Cortex of kidney (tissue), 1 donor: ENCODE measurements around the gene AMD1.
"Not testable (repeated sequence)": the region's sequence is repeated elsewhere in the genome, so short reads cannot be mapped to it uniquely, and the experiment has no call there.

Experiments used
- DNase-seq: peaks from one replicate; lab custom pipeline; 2025; lab: John Stamatoyannopoulos, UW

The AMD1 gene

DNA sequence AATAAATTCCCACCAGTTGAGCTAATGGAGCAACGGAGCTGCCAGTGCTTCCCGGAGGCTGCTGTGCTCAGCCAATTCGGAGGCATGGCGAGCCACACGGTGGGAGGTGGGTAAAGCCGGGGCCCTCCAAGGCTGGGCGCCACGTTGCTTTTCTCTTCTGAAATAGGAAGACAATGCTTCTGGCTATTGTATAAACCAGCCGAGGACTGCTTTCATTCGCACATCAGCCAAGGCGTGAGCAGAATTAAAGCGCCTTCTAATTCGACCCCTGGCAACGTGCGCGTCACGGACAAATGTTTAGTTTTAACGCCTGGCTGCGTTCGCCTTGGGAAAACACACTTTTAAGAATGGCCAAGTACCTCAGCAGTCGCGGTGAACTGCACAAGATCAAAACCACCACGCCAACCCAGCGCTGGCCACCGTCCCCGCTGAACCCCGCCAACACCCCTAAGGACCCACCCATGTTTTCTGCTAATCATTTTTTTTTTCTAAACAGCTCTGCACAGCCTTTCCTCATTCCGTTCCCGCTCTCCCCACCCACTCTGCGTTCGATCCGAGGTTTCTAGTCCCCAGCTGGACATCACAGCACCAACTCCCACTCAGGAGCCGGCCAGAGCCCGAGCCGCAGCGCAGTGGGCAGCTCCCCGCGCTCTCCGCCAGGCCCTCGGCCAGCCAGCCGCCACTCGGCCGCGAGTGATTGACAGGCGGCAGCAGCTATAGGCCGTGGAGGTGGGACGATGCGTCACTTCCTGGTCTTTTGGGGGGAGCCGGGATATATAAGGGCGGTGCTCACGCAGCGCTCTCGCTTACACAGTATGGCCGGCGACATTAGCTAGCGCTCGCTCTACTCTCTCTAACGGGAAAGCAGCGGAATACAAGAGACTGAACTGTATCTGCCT is at the start of gene AMD1:
AMD1 (plus strand) TSS at position 805 of the 899 bp plus-strand sequence. CDS start 321 bp downstream, outside the sequence.
- DNase-seq: peak; percentile 26

- DNase-seq: no peak
Measured at GRCh38 chr6:110826236-110827129, 48.1 kb upstream of the AMD1 start.

DNA sequence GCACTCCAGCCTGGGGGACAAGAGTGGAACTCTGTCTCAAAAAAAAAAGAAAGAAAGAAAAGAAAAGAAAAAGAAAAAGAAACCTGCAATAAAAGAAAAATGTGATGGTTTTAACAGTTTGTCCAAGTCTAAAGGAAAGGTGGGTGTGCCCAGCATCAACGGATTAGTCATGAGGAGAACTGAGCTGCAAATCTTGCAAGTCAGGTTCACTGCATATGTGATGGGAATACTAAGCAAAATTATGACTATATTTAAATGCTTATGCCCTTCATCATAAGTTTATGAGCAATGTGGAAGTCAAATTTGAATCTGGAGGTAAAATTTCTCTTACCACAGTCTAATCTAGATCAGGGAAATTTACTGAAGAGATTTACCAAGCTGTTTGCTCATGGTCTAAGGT is 46.2 kb upstream of the AMD1 start:
- DNase-seq: no peak

GRCh38 chr6:110831405-110831804 is 43.2 kb upstream of the AMD1 start:
- no peak for DNase-seq

GRCh38 chr6:110833831-110834230 is 40.8 kb upstream of the AMD1 start:
- no peak for DNase-seq

DNA sequence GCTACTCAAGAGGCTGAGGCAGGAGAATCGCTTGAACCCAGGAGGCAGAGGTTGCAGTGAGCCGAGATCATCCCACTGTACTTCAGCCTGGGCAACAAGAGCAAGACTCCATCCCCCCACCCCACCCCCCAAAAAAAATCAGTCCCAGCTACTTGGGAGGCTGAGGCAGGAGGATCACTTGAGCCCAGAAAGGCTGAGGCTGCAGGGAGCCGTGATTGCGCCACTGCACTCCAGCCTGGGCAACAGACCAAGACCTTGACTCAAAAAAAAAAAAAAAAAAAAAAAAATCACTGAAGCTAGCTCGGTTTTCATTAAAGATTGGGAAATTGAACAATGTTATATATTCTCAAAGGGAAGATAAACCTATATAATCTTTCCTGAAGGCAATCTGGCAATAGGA is 38.8 kb upstream of the AMD1 start:
- DNase-seq: not testable (repeated sequence)

DNA sequence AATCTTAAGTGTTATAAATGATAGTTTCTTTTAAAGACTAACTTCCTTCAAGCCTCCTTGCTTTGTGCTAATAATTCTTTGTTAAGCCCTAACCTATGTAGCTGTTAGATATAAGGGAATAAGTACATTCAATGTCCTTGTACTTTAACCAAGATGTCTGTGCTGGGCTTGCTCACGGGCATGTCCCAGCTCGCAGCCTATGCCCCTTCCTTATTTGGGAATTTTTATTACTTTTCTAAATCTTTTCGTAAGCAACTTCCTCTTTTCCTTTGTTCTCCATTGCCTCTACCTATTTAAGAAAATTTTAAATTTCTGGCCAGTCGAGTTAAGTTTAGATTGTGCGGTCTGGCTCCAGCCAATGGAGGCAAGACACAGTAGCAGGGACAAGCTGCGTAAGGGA is 33.3 kb upstream of the AMD1 start:
- no peak for DNase-seq

- no peak for DNase-seq
Measured at GRCh38 chr6:110849781-110850180, 24.8 kb upstream of the AMD1 start.

DNA sequence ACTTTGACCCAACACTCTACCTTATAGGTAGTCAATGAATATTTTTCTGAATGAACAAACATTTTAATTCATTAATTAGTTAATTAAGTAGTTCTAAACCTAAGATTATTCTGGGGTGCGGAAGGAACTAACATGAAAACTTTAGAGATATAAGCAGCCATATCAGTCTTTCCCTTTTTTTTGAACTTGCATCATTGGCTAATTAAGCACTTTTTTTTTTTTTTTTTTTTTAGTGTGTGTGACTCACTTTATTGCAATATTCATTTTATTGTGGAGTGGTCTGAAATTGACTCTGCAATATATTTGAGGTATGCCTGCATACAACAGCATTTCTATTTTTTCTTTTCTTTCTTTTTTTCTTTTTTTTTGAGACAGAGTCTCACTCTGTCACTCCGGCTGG is 21.8 kb upstream of the AMD1 start:
- no peak for DNase-seq

GRCh38 chr6:110853754-110854477 is 20.7 kb upstream of the AMD1 start:
- DNase-seq: no peak

DNA sequence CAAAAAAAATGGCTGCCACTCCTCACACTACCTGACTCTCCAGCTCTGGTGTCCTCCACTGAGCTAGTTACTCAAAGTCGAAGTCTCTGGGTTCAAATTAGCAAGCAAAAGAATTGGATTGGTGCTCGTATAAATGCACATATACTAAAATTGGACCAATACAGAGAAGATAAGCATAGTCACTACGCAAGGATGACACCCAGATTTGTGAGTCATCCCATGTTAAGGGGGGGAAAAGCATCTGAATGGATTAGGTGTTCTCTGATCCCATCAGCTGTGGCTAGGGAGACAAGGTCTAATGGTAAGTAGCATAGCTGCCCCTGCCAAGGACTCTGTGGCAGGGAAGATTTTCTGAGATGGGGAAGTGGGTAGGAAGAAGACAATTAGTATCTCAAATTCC is 18.3 kb upstream of the AMD1 start:
- no peak for DNase-seq

DNA sequence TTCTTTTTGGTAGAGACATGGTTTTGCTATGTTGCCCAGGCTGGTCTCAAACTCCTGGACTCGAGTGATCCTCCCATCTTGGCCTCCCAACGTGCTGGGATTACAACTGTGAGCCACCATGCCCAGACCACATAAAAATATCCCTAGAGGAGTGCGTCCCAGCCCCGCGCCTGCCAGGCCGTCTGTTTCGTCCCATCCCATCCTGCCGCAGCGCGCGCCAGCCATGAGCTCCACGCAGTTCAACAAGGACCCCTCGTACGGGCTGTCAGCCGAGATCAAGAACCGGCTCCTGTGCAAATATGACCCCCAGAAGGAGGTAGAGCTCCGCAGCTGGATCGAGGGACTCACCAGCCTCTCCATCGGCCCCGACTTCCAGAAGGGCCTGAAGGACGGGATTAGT is 16.6 kb upstream of the AMD1 start:
- DNase-seq: no peak

DNA sequence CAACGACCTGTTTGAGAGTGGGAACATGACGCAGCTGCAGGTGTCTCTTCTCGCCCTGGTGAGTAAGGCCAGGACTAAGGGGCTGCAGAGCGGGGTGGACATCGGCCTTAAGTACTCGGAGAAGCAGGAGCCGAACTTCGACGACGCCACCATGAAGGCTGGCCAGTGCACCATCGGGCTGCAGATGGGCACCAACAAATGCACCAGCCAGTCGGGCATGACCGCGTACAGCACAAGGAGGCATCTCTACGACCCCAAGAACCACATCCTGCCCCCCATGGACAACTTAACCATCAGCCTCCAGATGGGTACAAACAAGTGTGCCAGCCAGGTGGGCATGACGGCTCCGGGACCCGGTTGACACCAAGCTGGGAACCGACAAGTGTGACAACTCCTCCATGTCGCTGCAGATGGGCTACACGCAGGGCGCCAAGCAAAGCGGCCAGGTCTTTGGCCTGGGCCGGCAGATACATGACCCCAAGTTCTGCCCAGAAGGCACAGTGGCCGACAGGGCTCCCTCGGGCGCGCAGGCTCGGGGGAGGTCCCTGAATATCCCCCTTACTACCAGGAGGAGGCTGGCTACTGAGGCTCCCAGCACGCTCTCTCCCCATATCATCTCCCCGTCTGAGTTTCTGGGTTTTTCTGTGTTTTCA is 15.9 kb upstream of the AMD1 start:
- DNase-seq: no peak

GRCh38 chr6:110859335-110859792 is 15.2 kb upstream of the AMD1 start:
- DNase-seq: no peak

DNA sequence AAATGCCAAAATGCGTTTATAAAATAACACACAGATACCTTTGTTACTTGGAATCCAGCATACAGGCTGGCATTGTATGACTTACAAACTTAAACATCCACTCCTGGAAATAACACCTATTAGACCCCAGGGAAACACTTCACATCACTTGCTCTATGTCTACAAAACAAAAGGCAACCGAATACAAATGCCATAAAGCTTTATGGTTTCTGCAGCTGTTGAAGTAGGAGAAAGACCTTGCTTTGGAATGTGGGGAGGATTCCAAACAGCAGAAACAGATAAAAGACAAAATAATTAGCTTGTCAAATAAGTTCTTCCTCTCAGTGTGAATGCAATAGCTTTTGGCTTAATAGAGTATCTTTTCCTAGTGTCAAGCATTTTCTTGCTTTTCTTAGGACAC is 9.8 kb upstream of the AMD1 start:
- no peak for DNase-seq

DNA sequence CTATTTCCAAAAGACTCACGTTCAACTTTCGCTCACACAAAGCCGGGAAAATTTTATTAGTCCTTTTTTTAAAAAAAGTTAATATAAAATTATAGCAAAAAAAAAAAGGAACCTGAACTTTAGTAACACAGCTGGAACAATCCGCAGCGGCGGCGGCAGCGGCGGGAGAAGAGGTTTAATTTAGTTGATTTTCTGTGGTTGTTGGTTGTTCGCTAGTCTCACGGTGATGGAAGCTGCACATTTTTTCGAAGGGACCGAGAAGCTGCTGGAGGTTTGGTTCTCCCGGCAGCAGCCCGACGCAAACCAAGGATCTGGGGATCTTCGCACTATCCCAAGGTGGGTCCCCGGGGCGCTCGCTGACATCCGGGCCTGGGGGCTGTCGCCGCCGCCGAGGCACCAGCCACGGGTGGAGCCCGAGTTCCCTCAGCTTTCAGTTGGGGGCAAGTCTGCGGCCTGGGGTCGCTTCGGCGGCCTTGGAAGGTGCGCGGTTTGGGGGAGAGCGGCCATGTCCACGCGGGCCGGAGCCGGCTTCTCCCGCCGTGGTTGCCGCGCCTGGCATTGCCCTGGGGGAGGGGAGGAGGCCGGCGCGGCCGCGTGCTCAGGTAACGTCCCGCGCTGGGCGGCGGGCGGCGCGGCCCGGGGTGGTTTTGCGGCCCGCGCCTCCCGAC is 429 bp downstream of the AMD1 start:
- no peak for DNase-seq

- DNase-seq: no peak
Measured at GRCh38 chr6:110875548-110876169, 1.1 kb downstream of the AMD1 start.

- DNase-seq: no peak
Measured at GRCh38 chr6:110876170-110876773, 1.7 kb downstream of the AMD1 start.

GRCh38 chr6:110876806-110877564 is 2.4 kb downstream of the AMD1 start:
- DNase-seq: no peak
